GM18519 (cell line): ENCODE data around the gene CDK2AP2.
"Not testable (repeated sequence)": the region's sequence is repeated elsewhere in the genome, so short reads cannot be mapped to it uniquely, and the experiment has no call there.

Source experiments
- ATAC-seq: cut with Tn5 transposase; IDR thresholded peaks from one replicate; pipeline ENCODE4 v1.9.1; 2021; ENCODE audit warnings: mild to moderate bottlenecking, moderate library complexity; ENCODE audit not compliant: unreplicated experiment, low FRiP score

CDK2AP2 gene

GRCh38 chr11:67468759-67469507, 39.0 kb downstream of the CDK2AP2 start, which contains the start of gene TMEM134:
TMEM134 (minus strand) TSS chr11:67469251; CDS start chr11:67469192, 59 bp downstream.
- ATAC-seq = peak; percentile 46

- ATAC-seq = no peak
Observed at GRCh38 chr11:67468456-67468758, 39.6 kb downstream of the CDK2AP2 start.

- no peak for ATAC-seq
Observed at GRCh38 chr11:67468056-67468455, 39.9 kb downstream of the CDK2AP2 start.

GRCh38 chr11:67466962-67467771, 40.8 kb downstream of the CDK2AP2 start:
- no peak for ATAC-seq

GRCh38 chr11:67466367-67466766, 41.6 kb downstream of the CDK2AP2 start:
- ATAC-seq = no peak

GRCh38 chr11:67465530-67465929, 42.4 kb downstream of the CDK2AP2 start:
- not testable (repeated sequence) for ATAC-seq

GRCh38 chr11:67465189-67465510, 42.8 kb downstream of the CDK2AP2 start:
- no peak for ATAC-seq

- ATAC-seq = no peak
Observed at GRCh38 chr11:67464411-67465188, 43.4 kb downstream of the CDK2AP2 start.

- ATAC-seq = no peak
Observed at GRCh38 chr11:67463680-67464410, 44.1 kb downstream of the CDK2AP2 start.

GRCh38 chr11:67463186-67463585, 44.8 kb downstream of the CDK2AP2 start:
- ATAC-seq = no peak

- no peak for ATAC-seq
Observed at GRCh38 chr11:67458266-67458665, 49.7 kb downstream of the CDK2AP2 start.

GRCh38 chr11:67457453-67457852, 50.5 kb downstream of the CDK2AP2 start:
- no peak for ATAC-seq
